ENCODE measurements around the gene C16orf95.

C16orf95 gene

GRCh38 chr16:87288753-87289362 is 28.3 kb downstream of the C16orf95 start:
- Histone ChIP-seq H3K36me3 (replicated peaks) (no peaks in the 10 kb centered on the region), H3K4me1 (no peaks in the 10 kb centered on the region), H3K4me3 (no peak overlapping the region), H3K9me3 (no peaks in the 10 kb centered on the region; the same call in 1 of the 2 replicates), H3K27me3 (ENCODE audit: low read depth) (no peaks in the 10 kb centered on the region)
- in situ Hi-C loops (cut with MboI; ENCODE audit: low sequenced_read_pairs) = loop anchor here (10.0 kb wide), 1 partner anchor 724 kb away; the partner anchor contains the start of gene FOXC2
- no peak for DNase-seq (ENCODE audit: low spot score in 2 of 2)

DNA sequence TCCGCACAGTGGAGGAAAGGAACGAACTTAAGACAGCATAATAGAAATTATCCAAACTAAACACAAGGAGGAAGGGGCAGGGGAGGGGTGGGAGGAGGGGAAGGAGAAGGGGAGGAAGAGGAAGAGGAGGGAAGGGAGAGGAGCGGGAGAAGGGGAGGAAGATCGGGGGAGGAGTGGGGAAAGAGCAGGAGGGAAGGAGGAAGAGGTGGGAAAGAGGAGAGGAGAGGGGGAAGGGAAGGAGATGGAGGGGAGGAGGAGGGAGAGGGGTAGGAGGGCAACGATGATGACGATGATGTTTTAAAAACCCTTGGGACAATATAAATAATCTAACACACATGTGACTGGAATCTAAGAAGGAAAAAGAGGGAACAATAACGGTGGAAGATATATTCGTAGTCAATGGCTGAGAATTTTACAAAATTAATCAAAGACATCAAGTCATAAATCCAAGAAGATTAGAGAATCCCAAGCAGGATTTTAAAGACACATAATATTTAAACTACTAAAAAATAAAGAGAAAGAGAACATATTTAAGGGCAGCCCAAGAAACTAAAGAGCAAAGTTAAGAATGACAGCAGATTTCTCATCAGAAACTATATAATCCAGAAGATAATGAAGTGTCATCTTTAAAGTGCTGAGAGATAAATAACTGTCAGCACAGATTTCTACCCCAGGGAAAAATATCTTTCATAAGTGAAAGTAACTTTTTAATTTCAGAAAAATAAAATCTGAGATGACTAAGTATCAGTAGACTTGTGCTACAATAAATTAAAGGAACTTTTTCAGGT is 30.2 kb downstream of the C16orf95 start:
- no peak overlapping the region for H3K4me3 ChIP-seq
- no peaks in the 10 kb centered on the region for H3K27me3 ChIP-seq (ENCODE audit: low read depth)
- DNase-seq (ENCODE audit: low spot score in 2 of 2) = no peak
- no peaks in the 10 kb centered on the region; the same call in 1 of the 2 replicates for H3K9me3 ChIP-seq
- H3K36me3 ChIP-seq (replicated peaks) = no peaks in the 10 kb centered on the region
- no peaks in the 10 kb centered on the region for H3K4me1 ChIP-seq
- in situ Hi-C loops (cut with MboI; ENCODE audit: low sequenced_read_pairs) = loop anchor here (10.0 kb wide), 1 partner anchor 722 kb away; the partner anchor contains the start of gene FOXC2

DNA sequence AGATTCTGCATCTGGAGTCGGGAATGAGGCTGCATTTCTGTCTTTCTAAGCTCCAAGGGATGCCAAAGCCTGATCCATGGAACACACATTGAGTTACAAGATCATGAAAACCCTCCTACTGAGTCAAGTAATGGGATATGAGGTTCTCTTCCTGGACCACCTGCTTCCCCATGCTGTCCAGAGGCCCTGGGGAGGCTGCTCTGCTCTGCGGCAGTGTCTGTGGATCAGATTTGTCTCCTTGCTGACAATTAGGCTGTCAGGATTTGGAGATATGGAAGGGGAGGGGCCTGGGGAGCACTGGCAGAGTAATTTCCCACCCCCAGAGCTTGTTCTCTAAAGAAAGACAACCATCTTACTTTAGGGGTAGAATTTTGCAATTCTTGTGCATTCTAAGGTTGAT is 33.0 kb downstream of the C16orf95 start:
- H3K4me1 ChIP-seq = no peaks in the 10 kb centered on the region
- in situ Hi-C loops (cut with MboI; ENCODE audit: low sequenced_read_pairs) = loop anchor here (10.0 kb wide), 1 partner anchor 719 kb away; the partner anchor contains the start of gene FOXC2
- no peak overlapping the region for H3K4me3 ChIP-seq
- no peaks in the 10 kb centered on the region for H3K9me3 ChIP-seq
- DNase-seq (ENCODE audit: low spot score in 2 of 2) = no peak
- H3K36me3 ChIP-seq (replicated peaks) = no peaks in the 10 kb centered on the region
- H3K27me3 ChIP-seq (ENCODE audit: low read depth) = no peaks in the 10 kb centered on the region

- no peak for DNase-seq (ENCODE audit: low spot score in 2 of 2)
- H3K4me1 ChIP-seq = no peaks in the 10 kb centered on the region
- H3K27me3 ChIP-seq (ENCODE audit: low read depth) = no peaks in the 10 kb centered on the region
- H3K4me3 ChIP-seq = no peak overlapping the region
- H3K36me3 ChIP-seq (replicated peaks) = no peaks in the 10 kb centered on the region
- in situ Hi-C loops (cut with MboI; ENCODE audit: low sequenced_read_pairs) = no loop called here
- H3K9me3 ChIP-seq = no peaks in the 10 kb centered on the region
These were observed 38.0 kb downstream of the C16orf95 start for GRCh38 chr16:87279094-87279658.

- no peaks in the 10 kb centered on the region for H3K4me1 ChIP-seq
- no peak overlapping the region for H3K4me3 ChIP-seq
- in situ Hi-C loops (cut with MboI; ENCODE audit: low sequenced_read_pairs) = no loop called here
- H3K27me3 ChIP-seq (ENCODE audit: low read depth) = no peaks in the 10 kb centered on the region
- peak; percentile 72 to 83 for DNase-seq (ENCODE audit: low spot score in 2 of 2)
- no peaks in the 10 kb centered on the region for H3K36me3 ChIP-seq (replicated peaks)
- no peaks in the 10 kb centered on the region for H3K9me3 ChIP-seq
These were observed 38.8 kb downstream of the C16orf95 start for GRCh38 chr16:87278191-87279093.

- no peak for DNase-seq (ENCODE audit: low spot score in 2 of 2)
- no peaks in the 10 kb centered on the region for H3K27me3 ChIP-seq (ENCODE audit: low read depth)
- in situ Hi-C loops (cut with MboI; ENCODE audit: low sequenced_read_pairs) = no loop called here
- H3K36me3 ChIP-seq (replicated peaks) = no peaks in the 10 kb centered on the region
- no peak overlapping the region for H3K4me3 ChIP-seq
- H3K4me1 ChIP-seq = no peaks in the 10 kb centered on the region
- H3K9me3 ChIP-seq = no peaks in the 10 kb centered on the region
These were observed 40.3 kb downstream of the C16orf95 start for GRCh38 chr16:87276924-87277323.

DNA sequence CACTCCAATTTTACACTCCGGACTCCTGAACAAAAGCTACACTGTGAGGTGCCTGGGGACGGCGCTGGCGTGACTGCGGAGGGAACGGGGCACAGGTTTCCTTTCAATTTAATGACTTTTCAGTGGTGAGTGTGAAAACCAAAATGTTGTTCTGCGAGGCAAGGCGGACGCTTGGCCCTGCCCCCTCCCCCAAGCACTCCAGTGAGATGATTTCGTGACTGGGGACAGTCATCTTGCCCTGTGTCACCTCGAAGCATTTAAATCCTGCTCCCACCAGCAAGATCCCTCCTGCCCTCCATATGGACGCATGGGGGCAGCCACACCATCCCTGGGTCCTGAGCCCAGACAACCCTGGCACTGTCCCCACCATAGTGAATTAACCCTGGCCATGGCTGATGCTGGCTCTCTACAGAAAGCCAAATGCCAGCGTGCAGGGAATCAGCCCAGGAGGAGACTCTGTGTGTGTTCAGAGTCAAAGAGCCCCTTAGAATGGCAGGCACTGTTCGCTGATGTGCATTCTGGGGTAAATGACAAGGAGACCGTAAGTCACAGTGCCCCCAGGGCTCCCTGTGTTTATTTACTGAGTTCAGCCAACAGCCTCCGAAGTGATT is 41.0 kb downstream of the C16orf95 start:
- no peak for DNase-seq (ENCODE audit: low spot score in 2 of 2)
- H3K4me1 ChIP-seq = no peaks in the 10 kb centered on the region

DNA sequence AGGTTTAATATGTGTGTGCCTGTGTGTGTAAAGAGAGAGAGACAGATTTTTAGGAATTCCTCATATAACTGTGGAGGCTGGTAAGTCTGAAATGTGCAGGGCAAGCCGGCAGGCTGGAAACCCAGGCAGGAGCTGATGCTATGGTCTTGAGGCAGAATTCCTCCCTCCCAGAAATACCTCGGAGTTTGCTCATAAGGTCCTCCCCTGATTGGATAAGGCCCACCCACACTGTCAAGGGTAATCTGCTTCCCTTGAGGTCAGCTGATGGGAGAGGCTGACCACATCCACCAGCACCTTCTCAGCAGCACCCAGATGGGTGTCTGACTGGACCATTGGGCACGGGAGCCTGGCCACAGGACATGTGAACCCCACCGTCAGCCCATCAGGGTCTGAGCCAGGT is 42.4 kb downstream of the C16orf95 start:
- in situ Hi-C loops (cut with MboI; ENCODE audit: low sequenced_read_pairs) = no loop called here
- no peak overlapping the region for H3K4me3 ChIP-seq
- H3K4me1 ChIP-seq = no peaks in the 10 kb centered on the region
- no peaks in the 10 kb centered on the region for H3K27me3 ChIP-seq (ENCODE audit: low read depth)
- H3K36me3 ChIP-seq (replicated peaks) = no peaks in the 10 kb centered on the region
- DNase-seq (ENCODE audit: low spot score in 2 of 2) = no peak
- H3K9me3 ChIP-seq = no peaks in the 10 kb centered on the region

More for the DNA sequence above, 41.0 kb downstream of the C16orf95 start:
- in situ Hi-C loops (cut with MboI; ENCODE audit: low sequenced_read_pairs) = no loop called here
- no peaks in the 10 kb centered on the region for H3K36me3 ChIP-seq (replicated peaks)
- no peak overlapping the region for H3K4me3 ChIP-seq
- no peaks in the 10 kb centered on the region for H3K27me3 ChIP-seq (ENCODE audit: low read depth)
- H3K9me3 ChIP-seq = no peaks in the 10 kb centered on the region

DNA sequence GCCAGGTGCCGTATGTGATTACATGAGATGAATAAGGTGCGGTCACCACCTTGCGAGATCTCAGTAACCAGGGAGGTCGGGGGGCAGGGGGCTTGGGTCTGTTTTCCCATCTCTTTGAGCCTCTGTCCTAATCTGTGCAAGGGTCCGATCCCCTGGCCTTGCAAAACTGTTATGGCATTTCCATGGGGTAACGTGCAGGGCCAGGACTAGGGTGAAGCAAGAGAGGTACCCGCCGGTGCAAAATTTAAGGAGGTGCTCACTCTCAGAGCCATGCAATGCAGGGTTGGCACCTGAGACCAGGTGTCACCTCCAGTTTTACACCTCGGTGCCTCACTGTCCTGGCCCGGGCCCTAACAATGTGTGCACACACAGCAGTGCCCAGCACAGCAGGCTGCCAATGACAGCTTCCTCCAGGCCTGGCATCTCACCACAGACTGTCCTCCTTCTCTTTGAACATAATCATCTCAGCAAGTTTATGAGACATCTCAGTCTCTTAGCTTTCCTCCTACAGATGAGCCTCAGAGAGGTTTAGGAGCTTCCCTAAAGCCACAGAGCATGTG is 43.6 kb downstream of the C16orf95 start:
- Histone ChIP-seq H3K4me1 (no peaks in the 10 kb centered on the region), H3K4me3 (no peak overlapping the region), H3K36me3 (replicated peaks) (no peaks in the 10 kb centered on the region), H3K27me3 (ENCODE audit: low read depth) (no peaks in the 10 kb centered on the region), H3K9me3 (no peaks in the 10 kb centered on the region)
- in situ Hi-C loops (cut with MboI; ENCODE audit: low sequenced_read_pairs) = no loop called here
- no peak for DNase-seq (ENCODE audit: low spot score in 2 of 2)

- DNase-seq (ENCODE audit: low spot score in 2 of 2) = no peak
- Histone ChIP-seq H3K4me1 (no peaks in the 10 kb centered on the region), H3K27me3 (ENCODE audit: low read depth) (no peaks in the 10 kb centered on the region), H3K9me3 (no peaks in the 10 kb centered on the region), H3K4me3 (no peak overlapping the region), H3K36me3 (replicated peaks) (no peaks in the 10 kb centered on the region)
- in situ Hi-C loops (cut with MboI; ENCODE audit: low sequenced_read_pairs) = no loop called here
These were observed 45.9 kb downstream of the C16orf95 start for GRCh38 chr16:87271256-87271655.

DNA sequence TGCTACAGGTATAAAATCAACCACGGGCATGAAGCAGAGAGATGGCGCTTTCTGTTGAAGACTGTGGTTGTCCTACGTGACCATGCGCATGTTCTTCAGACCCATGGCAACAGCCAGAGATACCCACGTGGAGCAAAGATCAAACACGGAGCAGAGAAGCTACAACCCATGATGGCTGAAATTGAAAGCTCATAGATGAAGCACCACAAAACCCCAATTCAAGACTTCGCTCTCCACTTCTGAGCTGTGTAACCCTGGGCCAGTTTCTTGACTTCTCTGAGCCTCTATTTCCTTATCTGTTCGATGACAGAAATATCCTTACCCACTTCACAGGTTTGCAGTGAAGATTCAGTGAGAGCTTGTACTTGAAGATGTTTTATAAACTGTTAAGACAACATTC is 49.6 kb downstream of the C16orf95 start:
- Histone ChIP-seq H3K36me3 (replicated peaks) (no peaks in the 10 kb centered on the region), H3K9me3 (no peaks in the 10 kb centered on the region), H3K4me3 (no peak overlapping the region), H3K4me1 (no peaks in the 10 kb centered on the region), H3K27me3 (ENCODE audit: low read depth) (no peaks in the 10 kb centered on the region)
- in situ Hi-C loops (cut with MboI; ENCODE audit: low sequenced_read_pairs) = no loop called here
- DNase-seq (ENCODE audit: low spot score in 2 of 2) = no peak

GRCh38 chr16:87266846-87267245 is 50.3 kb downstream of the C16orf95 start:
- H3K4me1 ChIP-seq = no peaks in the 10 kb centered on the region
- in situ Hi-C loops (cut with MboI; ENCODE audit: low sequenced_read_pairs) = no loop called here
- no peaks in the 10 kb centered on the region for H3K27me3 ChIP-seq (ENCODE audit: low read depth)
- DNase-seq (ENCODE audit: low spot score in 2 of 2) = no peak
- no peaks in the 10 kb centered on the region for H3K36me3 ChIP-seq (replicated peaks)
- H3K9me3 ChIP-seq = no peaks in the 10 kb centered on the region
- no peak overlapping the region for H3K4me3 ChIP-seq

DNA sequence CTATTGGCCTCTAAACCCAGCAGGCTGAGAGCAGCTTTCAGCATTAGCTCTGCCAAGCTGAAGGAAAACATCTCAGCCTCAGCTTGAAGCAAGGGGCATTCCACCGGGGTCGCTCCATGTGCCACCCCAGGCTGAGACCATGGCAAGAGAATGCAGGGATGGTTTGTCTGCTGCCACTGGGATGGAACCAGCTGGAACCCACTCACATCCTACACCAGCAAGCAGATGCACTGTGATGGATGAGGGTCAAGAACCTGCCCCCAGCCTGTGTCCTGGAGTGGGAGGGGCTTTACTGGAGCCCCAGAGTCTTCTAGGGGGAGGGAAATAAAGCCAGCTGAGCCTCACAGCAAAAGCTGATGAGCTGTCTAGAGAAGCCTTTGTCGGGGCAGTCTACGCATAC is 51.9 kb downstream of the C16orf95 start:
- Histone ChIP-seq H3K36me3 (replicated peaks) (no peaks in the 10 kb centered on the region), H3K9me3 (no peaks in the 10 kb centered on the region), H3K27me3 (ENCODE audit: low read depth) (no peaks in the 10 kb centered on the region), H3K4me1 (no peaks in the 10 kb centered on the region), H3K4me3 (no peak overlapping the region)
- DNase-seq (ENCODE audit: low spot score in 2 of 2) = no peak
- in situ Hi-C loops (cut with MboI; ENCODE audit: low sequenced_read_pairs) = no loop called here
